ENCODE results near the gene IPP.

The IPP gene

GRCh38 chr1:45687014-45687753 is 63.3 kb downstream of the IPP start:
- Histone ChIP-seq H2BK5ac (ENCODE audit: low read length) (peak overlapping the region; percentile 88), H3K23ac (ENCODE audit: low read depth, low read length, poor library complexity) (peak overlapping the region; percentile 26), H4K91ac (ENCODE audit: low read depth, low read length, poor library complexity) (no peak overlapping the region), H3K14ac (ENCODE audit: low read length) (no peak overlapping the region), H3K27ac (replicated peaks; ENCODE audit: low read length) (peak overlapping the region; percentile 83), H3K4ac (ENCODE audit: low read length) (no peak overlapping the region), H3K9ac (ENCODE audit: low read depth, low read length, poor library complexity) (peak overlapping the region; percentile 94), H3K4me2 (ENCODE audit: insufficient read depth, low read length, poor library complexity, severe bottlenecking) (peak overlapping the region; percentile 90), H2BK120ac (ENCODE audit: low read depth, low read length) (no peak overlapping the region), H2AK5ac (ENCODE audit: low read depth, low read length) (no peak overlapping the region), H3K4me1 (ENCODE audit: control insufficient read depth in 2 of 2, insufficient read depth in 1 of 2, low read depth in 1 of 2, low read length in 2 of 2) (peaks cover 2 to 3% of the 10 kb centered on the region in 2 donors), H2AFZ (ENCODE audit: low read length) (peak overlapping the region; percentile 93), H3K18ac (ENCODE audit: low read length) (peak overlapping the region; percentile 96), H2BK15ac (ENCODE audit: low read length) (no peak overlapping the region), H3K36me3 (replicated peaks in 1 of 2; ENCODE audit: control insufficient read depth in 2 of 2, insufficient read depth in 2 of 2, low read length in 2 of 2) (peaks cover 0 to 24% of the 10 kb centered on the region in 2 donors), H4K8ac (ENCODE audit: low read depth, low read length) (no peak overlapping the region), H3K27me3 (ENCODE audit: control insufficient read depth in 3 of 3, insufficient read depth in 3 of 3, low read depth in 1 of 3, low read length in 3 of 3) (no peaks in the 10 kb centered on the region), H3K9me3 (replicated peaks in 1 of 2; ENCODE audit: control insufficient read depth in 2 of 2, insufficient read depth in 1 of 2, low read depth in 1 of 2, low read length in 2 of 2) (no peaks in the 10 kb centered on the region), H2BK12ac (ENCODE audit: low read length) (no peak overlapping the region), H3K79me1 (ENCODE audit: low read depth, low read length) (peaks cover 2% of the 10 kb centered on the region), H3K4me3 (ENCODE audit: low read length in 2 of 2) (peak overlapping the region; percentile 74 to 94)
- WGBS, 2 donors (ENCODE audit: extremely low coverage in 2 of 2, insufficient read length in 2 of 2, insufficient replicate concordance in 1 of 2), result no CpG with 5 or more reads among the region's 44 CpGs
- DNase-seq (ENCODE audit: low spot score), result peak; percentile 95

DNA sequence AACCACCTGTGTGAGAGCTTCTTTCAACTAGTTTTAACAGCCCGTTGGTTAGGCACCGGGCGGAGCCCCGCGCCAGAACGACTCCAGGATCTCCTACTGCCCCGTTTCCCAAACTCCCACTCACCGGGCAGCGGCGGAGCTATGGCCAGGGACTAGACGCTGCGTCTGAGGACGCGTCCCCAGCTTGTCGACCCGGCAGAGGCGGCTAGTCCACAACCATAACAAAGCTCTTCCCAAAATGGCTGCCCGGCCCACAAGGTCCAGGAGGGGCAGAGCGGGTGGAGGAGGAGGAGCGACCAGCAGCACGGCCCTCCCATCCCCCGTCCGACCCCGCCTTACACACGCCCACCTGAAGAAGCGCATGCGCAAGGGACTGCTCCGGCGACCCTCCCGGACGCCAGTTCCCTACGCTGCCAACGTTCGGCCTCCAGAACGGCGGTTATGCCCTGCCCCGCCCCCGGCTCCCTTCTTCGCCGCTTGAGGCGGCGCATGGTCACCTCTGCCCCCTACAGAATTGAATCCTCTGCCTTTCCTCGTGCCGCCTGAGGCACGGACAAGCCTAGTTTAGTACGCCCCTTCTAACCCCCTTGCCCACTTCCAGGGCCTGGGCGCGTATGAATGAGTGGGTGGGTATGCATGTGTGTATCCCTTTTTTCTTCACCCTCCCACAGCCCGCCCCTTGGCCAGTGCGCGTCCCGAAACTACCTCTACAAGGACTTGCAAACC is 64.0 kb downstream of the IPP start, which contains the start of gene GPBP1L1:
TSS of gene GPBP1L1 (minus strand) at position 246 of the 726 bp plus-strand sequence. CDS start 27,446 bp downstream, outside the sequence.
- H3K4me1 ChIP-seq (ENCODE audit: control insufficient read depth in 2 of 2, insufficient read depth in 1 of 2, low read depth in 1 of 2, low read length in 2 of 2), result peaks cover 2 to 4% of the 10 kb centered on the region in 2 donors
- peak within 1 kb of the TSS; percentile 80 for H2AK5ac ChIP-seq (ENCODE audit: low read depth, low read length)
- no peak within 1 kb of the TSS for H2BK12ac ChIP-seq (ENCODE audit: low read length)
- peaks cover 2% of the 10 kb centered on the region for H3K79me1 ChIP-seq (ENCODE audit: low read depth, low read length)
- peak within 1 kb of the TSS; percentile 74 to 94 for H3K4me3 ChIP-seq (ENCODE audit: low read length in 2 of 2)
- H3K9me3 ChIP-seq (replicated peaks in 1 of 2; ENCODE audit: control insufficient read depth in 2 of 2, insufficient read depth in 1 of 2, low read depth in 1 of 2, low read length in 2 of 2), result no peaks in the 10 kb centered on the region
- peak within 1 kb of the TSS; percentile 96 for H3K18ac ChIP-seq (ENCODE audit: low read length)
- peak; percentile 96 for DNase-seq (ENCODE audit: low spot score)
- H4K8ac ChIP-seq (ENCODE audit: low read depth, low read length), result no peak within 1 kb of the TSS
- H2BK15ac ChIP-seq (ENCODE audit: low read length), result no peak within 1 kb of the TSS
- H3K27me3 ChIP-seq (ENCODE audit: control insufficient read depth in 3 of 3, insufficient read depth in 3 of 3, low read depth in 1 of 3, low read length in 3 of 3), result no peaks in the 10 kb centered on the region
- peaks cover 0 to 19% of the 10 kb centered on the region in 2 donors for H3K36me3 ChIP-seq (replicated peaks in 1 of 2; ENCODE audit: control insufficient read depth in 2 of 2, insufficient read depth in 2 of 2, low read length in 2 of 2)
- H3K14ac ChIP-seq (ENCODE audit: low read length), result peak within 1 kb of the TSS; percentile 95
- H2BK120ac ChIP-seq (ENCODE audit: low read depth, low read length), result no peak within 1 kb of the TSS
- peak within 1 kb of the TSS; percentile 90 for H3K4me2 ChIP-seq (ENCODE audit: insufficient read depth, low read length, poor library complexity, severe bottlenecking)
- H2AFZ ChIP-seq (ENCODE audit: low read length), result peak within 1 kb of the TSS; percentile 93
- H3K23ac ChIP-seq (ENCODE audit: low read depth, low read length, poor library complexity), result peak within 1 kb of the TSS; percentile 94
- H3K27ac ChIP-seq (replicated peaks; ENCODE audit: low read length), result peak within 1 kb of the TSS; percentile 91
- no peak within 1 kb of the TSS for H4K91ac ChIP-seq (ENCODE audit: low read depth, low read length, poor library complexity)
- H3K9ac ChIP-seq (ENCODE audit: low read depth, low read length, poor library complexity), result peak within 1 kb of the TSS; percentile 95
- peak within 1 kb of the TSS; percentile 88 for H2BK5ac ChIP-seq (ENCODE audit: low read length)
- no CpG with 5 or more reads among the region's 52 CpGs for WGBS, 2 donors (ENCODE audit: extremely low coverage in 2 of 2, insufficient read length in 2 of 2, insufficient replicate concordance in 1 of 2)
- H3K4ac ChIP-seq (ENCODE audit: low read length), result no peak within 1 kb of the TSS

DNA sequence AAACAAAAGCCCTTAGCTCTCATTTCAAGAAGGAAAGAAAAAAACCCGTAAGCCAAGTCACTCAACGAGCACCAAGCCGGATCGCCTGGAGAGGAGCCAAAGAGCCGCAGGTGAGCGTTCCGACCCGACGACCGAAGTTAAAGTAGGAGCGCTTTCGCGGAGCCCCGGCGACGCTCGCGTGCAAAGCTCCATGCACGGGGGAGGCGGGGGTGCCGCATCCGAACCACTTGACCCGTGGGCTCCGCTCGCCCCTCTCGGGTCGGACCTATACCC is 64.5 kb downstream of the IPP start:
- no peak for DNase-seq (ENCODE audit: low spot score)
- Histone ChIP-seq H3K27me3 (ENCODE audit: control insufficient read depth in 3 of 3, insufficient read depth in 3 of 3, low read depth in 1 of 3, low read length in 3 of 3) (no peaks in the 10 kb centered on the region), H3K4me3 (ENCODE audit: low read length in 2 of 2) (peak overlapping the region; percentile 74 to 94), H3K9ac (ENCODE audit: low read depth, low read length, poor library complexity) (peak overlapping the region; percentile 95), H2BK12ac (ENCODE audit: low read length) (no peak overlapping the region), H3K4me1 (ENCODE audit: control insufficient read depth in 2 of 2, insufficient read depth in 1 of 2, low read depth in 1 of 2, low read length in 2 of 2) (peaks cover 2 to 4% of the 10 kb centered on the region in 2 donors), H3K9me3 (replicated peaks in 1 of 2; ENCODE audit: control insufficient read depth in 2 of 2, insufficient read depth in 1 of 2, low read depth in 1 of 2, low read length in 2 of 2) (no peaks in the 10 kb centered on the region), H3K79me1 (ENCODE audit: low read depth, low read length) (peaks cover 2% of the 10 kb centered on the region), H2BK5ac (ENCODE audit: low read length) (no peak overlapping the region), H2AFZ (ENCODE audit: low read length) (peak overlapping the region; percentile 93), H3K36me3 (replicated peaks in 1 of 2; ENCODE audit: control insufficient read depth in 2 of 2, insufficient read depth in 2 of 2, low read length in 2 of 2) (peaks cover 0 to 16% of the 10 kb centered on the region in 2 donors), H3K27ac (replicated peaks; ENCODE audit: low read length) (peak overlapping the region; percentile 91), H2AK5ac (ENCODE audit: low read depth, low read length) (peak overlapping the region; percentile 57), H4K8ac (ENCODE audit: low read depth, low read length) (no peak overlapping the region), H3K18ac (ENCODE audit: low read length) (peak overlapping the region; percentile 94), H3K4ac (ENCODE audit: low read length) (no peak overlapping the region), H3K23ac (ENCODE audit: low read depth, low read length, poor library complexity) (peak overlapping the region; percentile 94), H2BK15ac (ENCODE audit: low read length) (no peak overlapping the region), H2BK120ac (ENCODE audit: low read depth, low read length) (no peak overlapping the region), H3K4me2 (ENCODE audit: insufficient read depth, low read length, poor library complexity, severe bottlenecking) (peak overlapping the region; percentile 34), H4K91ac (ENCODE audit: low read depth, low read length, poor library complexity) (no peak overlapping the region), H3K14ac (ENCODE audit: low read length) (peak overlapping the region; percentile 95)
- WGBS, 2 donors (ENCODE audit: extremely low coverage in 2 of 2, insufficient read length in 2 of 2, insufficient replicate concordance in 1 of 2), result no CpG with 5 or more reads among the region's 27 CpGs
